ENCODE measurements around the gene METTL1. TPM values are rescaled to one million over a fixed set of nuclear protein-coding genes. Genes with fewer than 3 reads are reported as not detected.

The METTL1 gene
- total RNA-seq, 2 donors from 2014 or later: 1.5 to 8.5 TPM

GRCh38 chr12:57815177-57816000, 43.5 kb upstream of the METTL1 start:
- peak overlapping the region in 1 of 2 donors; percentile 74 for H3K27ac ChIP-seq
- TF ChIP-seq, protein P1, sequence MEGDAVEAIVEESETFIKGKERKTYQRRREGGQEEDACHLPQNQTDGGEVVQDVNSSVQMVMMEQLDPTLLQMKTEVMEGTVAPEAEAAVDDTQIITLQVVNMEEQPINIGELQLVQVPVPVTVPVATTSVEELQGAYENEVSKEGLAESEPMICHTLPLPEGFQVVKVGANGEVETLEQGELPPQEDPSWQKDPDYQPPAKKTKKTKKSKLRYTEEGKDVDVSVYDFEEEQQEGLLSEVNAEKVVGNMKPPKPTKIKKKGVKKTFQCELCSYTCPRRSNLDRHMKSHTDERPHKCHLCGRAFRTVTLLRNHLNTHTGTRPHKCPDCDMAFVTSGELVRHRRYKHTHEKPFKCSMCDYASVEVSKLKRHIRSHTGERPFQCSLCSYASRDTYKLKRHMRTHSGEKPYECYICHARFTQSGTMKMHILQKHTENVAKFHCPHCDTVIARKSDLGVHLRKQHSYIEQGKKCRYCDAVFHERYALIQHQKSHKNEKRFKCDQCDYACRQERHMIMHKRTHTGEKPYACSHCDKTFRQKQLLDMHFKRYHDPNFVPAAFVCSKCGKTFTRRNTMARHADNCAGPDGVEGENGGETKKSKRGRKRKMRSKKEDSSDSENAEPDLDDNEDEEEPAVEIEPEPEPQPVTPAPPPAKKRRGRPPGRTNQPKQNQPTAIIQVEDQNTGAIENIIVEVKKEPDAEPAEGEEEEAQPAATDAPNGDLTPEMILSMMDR (IDR thresholded peaks at IDR 0.05): no peak
- peaks cover 0 to 54% of the 10 kb centered on the region in 2 donors for H3K4me1 ChIP-seq

DNA sequence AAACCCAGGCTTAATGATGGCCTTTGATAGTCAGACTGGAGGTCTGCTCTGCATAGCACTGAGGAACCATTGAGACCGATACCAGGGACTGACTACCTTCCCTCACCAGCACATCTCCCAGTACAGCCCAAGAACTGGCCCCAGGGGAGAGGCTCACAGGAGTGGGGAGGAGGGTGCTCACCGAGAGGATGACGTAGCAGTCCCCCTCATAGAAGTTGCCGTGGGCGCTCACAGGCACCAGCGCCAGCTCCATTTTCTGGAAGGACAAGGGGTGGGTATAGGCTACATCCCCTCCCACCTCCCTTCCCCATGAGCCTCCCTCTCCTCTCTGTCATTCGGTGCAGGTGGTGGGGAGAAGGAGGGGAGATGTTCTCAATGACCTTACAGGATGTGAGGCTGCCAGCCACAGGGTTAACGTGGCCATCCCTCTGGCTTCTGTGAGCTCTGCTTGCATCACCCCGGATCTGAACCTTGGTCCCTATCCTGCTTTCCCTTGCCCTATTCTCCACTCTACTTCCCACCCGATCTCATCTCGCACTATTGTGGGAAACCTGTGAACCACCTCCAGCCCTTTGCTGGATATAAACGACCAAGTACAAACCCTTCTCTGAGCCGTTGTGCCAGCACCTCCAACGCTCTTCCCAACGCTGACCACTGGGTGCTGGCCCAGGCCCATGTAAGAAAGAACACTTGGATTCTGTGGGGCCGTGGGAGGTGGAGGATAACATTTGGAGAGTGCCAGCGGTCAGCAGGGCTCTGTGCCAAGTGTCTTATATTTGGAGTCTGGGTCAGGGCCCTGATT, 42.3 kb upstream of the METTL1 start:
- Histone ChIP-seq H3K4me3 (no peak overlapping the region), H3K27me3 (no peaks in the 10 kb centered on the region), H3K27ac (no peak overlapping the region), H3K36me3 (peaks cover 38% of the 10 kb centered on the region), H3K9me3 (no peaks in the 10 kb centered on the region), H3K4me1 (peaks cover 0 to 54% of the 10 kb centered on the region in 2 donors)
- no peak for DNase-seq (ENCODE audit: low spot score)
- TF ChIP-seq, protein P1 (IDR thresholded peaks at IDR 0.05): no peak

More at GRCh38 chr12:57815177-57816000, 43.5 kb upstream of the METTL1 start:
- H3K36me3 ChIP-seq: peaks cover 38% of the 10 kb centered on the region
- no peaks in the 10 kb centered on the region for H3K27me3 ChIP-seq
- no peak for DNase-seq (ENCODE audit: low spot score)
- H3K9me3 ChIP-seq: no peaks in the 10 kb centered on the region
- no peak overlapping the region for H3K4me3 ChIP-seq

DNA sequence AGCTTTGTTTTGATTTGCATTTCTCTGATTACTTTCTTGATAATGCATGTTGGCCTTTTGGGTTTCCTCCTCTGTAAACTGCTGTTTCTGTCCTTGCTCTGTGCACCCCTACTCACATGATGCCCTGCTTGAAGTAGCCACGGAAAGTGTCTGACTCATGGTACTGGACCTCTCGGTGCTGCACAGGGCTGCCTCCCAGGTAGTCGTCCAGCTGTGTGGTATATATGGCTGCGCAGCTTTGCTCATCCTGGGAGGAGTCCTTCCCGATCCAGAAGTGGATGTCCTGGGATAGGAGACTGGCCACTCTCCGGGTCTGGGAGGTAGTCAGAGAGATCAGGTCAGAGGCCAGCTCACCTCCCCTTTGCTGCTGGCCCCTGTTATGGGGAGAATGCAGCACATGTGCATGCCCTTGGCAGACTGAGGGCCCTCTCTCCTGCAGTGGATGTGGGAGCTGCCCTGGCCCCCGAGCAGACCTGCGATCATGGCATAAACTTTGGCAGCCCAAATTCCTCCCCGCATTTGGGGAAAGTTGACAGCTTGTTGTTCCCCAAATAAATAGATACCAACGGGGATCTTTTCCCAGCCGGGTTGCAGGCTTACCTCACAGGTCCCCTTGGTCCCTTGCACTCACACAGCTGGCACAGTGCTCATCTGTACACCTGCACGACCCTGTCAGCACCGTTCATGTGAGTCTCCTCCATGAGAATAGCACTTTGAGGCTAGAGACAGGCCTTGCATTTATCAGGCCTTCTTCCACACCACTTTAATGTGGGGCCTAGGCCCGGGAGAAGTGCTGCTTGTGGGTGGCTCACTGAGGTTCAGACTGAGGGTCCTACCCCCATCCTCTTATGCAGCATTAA, 41.4 kb upstream of the METTL1 start:
- Histone ChIP-seq H3K36me3 (peaks cover 34% of the 10 kb centered on the region), H3K4me3 (no peak overlapping the region), H3K9me3 (no peaks in the 10 kb centered on the region), H3K27ac (no peak overlapping the region), H3K27me3 (no peaks in the 10 kb centered on the region), H3K4me1 (peaks cover 0 to 45% of the 10 kb centered on the region in 2 donors)
- TF ChIP-seq, protein P1 (IDR thresholded peaks at IDR 0.05): no peak
- no peak for DNase-seq (ENCODE audit: low spot score)

GRCh38 chr12:57811028-57811755, 39.3 kb upstream of the METTL1 start:
- Histone ChIP-seq H3K27ac (no peak overlapping the region), H3K27me3 (no peaks in the 10 kb centered on the region), H3K36me3 (peaks cover 51% of the 10 kb centered on the region), H3K9me3 (no peaks in the 10 kb centered on the region), H3K4me3 (no peak overlapping the region), H3K4me1 (peaks cover 0 to 24% of the 10 kb centered on the region in 2 donors)
- TF ChIP-seq, protein P1 (IDR thresholded peaks at IDR 0.05): no peak
- DNase-seq (ENCODE audit: low spot score): no peak

DNA sequence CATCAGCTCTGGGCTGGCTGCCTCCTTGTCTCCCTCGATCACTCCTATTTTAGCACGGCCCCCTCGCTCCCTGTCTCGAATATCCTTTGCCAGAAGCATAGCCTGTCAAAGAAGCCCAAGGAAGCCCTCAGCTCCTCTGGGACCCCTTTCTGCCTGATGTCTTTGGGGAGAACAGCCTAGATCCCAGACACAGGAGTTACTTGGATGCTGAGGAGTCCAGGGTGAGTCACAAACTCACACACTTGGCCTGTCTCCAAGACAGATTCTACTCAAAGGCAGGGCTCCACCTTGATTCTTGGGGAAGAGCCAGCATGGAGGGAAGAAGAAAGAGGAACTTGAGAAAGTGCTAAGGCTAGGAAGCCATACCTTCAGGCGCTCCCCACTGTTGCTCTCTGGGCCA, 38.5 kb upstream of the METTL1 start:
- no peak overlapping the region for H3K27ac ChIP-seq
- peaks cover 58% of the 10 kb centered on the region for H3K36me3 ChIP-seq
- TF ChIP-seq, protein P1 (IDR thresholded peaks at IDR 0.05): no peak

More for the DNA sequence above, 38.5 kb upstream of the METTL1 start:
- H3K9me3 ChIP-seq: no peaks in the 10 kb centered on the region
- no peak for DNase-seq (ENCODE audit: low spot score)
- H3K4me3 ChIP-seq: no peak overlapping the region
- H3K27me3 ChIP-seq: no peaks in the 10 kb centered on the region
- peaks cover 0 to 16% of the 10 kb centered on the region in 2 donors for H3K4me1 ChIP-seq
